Measurements from ENCODE around the gene SIGLEC7. TPM values are rescaled to one million over a fixed set of nuclear protein-coding genes. Genes with fewer than 3 reads are reported as not detected.

SIGLEC7 gene
- total and polyA plus RNA-seq, 10 of the 15 experiments (the other 5 are each of a cell fraction or from before 2014, with no cell fraction given), result 0.15 TPM; not detected in 9

DNA sequence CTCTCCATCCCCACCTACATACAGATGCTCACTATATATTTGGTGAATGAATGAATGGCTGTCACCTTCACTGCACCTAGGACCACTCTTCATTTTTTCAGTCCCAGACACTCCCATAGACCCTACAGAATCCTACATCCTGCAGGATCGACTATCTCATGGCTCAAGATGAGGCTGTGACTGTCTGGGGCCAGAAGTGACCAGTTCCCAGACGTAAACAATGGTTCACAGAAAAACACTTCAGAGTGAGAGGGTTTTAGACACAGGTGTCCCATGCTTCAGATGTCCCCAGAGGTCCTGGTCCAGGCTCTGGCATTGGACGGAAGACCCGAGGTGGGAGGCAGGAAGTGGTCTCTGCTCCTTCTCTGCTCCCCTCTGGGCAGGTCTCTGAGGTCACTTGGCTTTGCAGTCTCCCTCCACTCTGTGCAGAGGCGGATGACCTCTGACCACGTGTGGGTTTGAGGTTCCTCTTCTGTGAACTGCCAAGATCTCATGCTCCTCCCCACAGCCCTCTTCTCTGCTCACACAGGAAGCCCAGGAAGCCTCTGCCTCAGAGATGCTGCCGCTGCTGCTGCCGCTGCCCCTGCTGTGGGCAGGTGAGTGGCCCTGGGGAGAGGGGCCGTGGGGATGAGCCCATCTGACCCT lies 24.9 kb downstream of the SIGLEC7 start:
- H3K9ac ChIP-seq (ENCODE audit: control insufficient read depth, insufficient read depth, low read length), result no peak overlapping the region
- POLR2A ChIA-PET, result no interaction called here
- RAD21 ChIA-PET (ENCODE audit: unreplicated experiment), result no interaction called here
- no peaks in the 10 kb centered on the region for H3K9me3 ChIP-seq (replicated peaks; ENCODE audit: control insufficient read depth, insufficient read depth, low read length)
- no peak for FAIRE-seq
- 2% methylated on average over 9 of the region's 9 CpGs for WGBS (ENCODE audit: insufficient coverage, insufficient replicate concordance, low lambda C conversion rate, missing lambda C conversion rate)
- no peak overlapping the region for H3K4me2 ChIP-seq (ENCODE audit: control insufficient read depth, insufficient read depth)
- peak; percentile 94 for ATAC-seq
- CTCF ChIA-PET, result no interaction called here
- no peak for DNase-seq (ENCODE audit: low read depth, low spot score)
- peaks cover 0 to 2% of the 10 kb centered on the region in 2 experiments; a peak in 1 of 4 replicates for H3K27me3 ChIP-seq (replicated peaks in 1 of 2; ENCODE audit: control insufficient read depth in 2 of 2, insufficient read depth in 2 of 2, low read length in 1 of 2)
- SMC1A ChIA-PET (ENCODE audit: uncharacterized antibody, unreplicated experiment), result no interaction called here
- in situ Hi-C loops (cut with MboI), result no loop called here
- no peak overlapping the region for H3K27ac ChIP-seq (ENCODE audit: control insufficient read depth, insufficient read depth)
- H3K4me1 ChIP-seq (ENCODE audit: control insufficient read depth, insufficient read depth, low read length), result peaks cover 16% of the 10 kb centered on the region
- no peak overlapping the region for H2AFZ ChIP-seq (ENCODE audit: control insufficient read depth, low read depth, low read length)
- H3K79me2 ChIP-seq (ENCODE audit: control insufficient read depth, insufficient read depth, low read length), result no peaks in the 10 kb centered on the region
- H4K20me1 ChIP-seq (ENCODE audit: control insufficient read depth, insufficient read depth), result no peaks in the 10 kb centered on the region
- no peaks in the 10 kb centered on the region for H3K36me3 ChIP-seq (ENCODE audit: control insufficient read depth in 2 of 2, insufficient read depth in 2 of 2, low read length in 1 of 2)
- H3K4me3 ChIP-seq, result no peak overlapping the region
- no TSS peak for BruUV-seq (replicated peaks)
- intact Hi-C loops (cut with micrococcal nuclease; ENCODE audit: unreplicated experiment), result no loop called here
- TF ChIP-seq IKZF2 (IDR thresholded peaks at IDR 0.05) (peak in 1 of 2 experiments; percentile 16; a peak in 2 of 4 replicates), MEF2B (IDR thresholded peaks at IDR 0.05; ENCODE audit: partially characterized antibody, poor library complexity, severe bottlenecking) (peak; percentile 45), SPI1 (IDR thresholded peaks at IDR 0.05; ENCODE audit: borderline replicate concordance, insufficient read depth, low read depth, low read length) (0 out of 2 replicates have a peak, but pooled peaks have one; percentile 24), ZNF687 (IDR thresholded peaks at IDR 0.05) (no peak), GABPA (IDR thresholded peaks at IDR 0.05; ENCODE audit: low read depth) (no peak), RFX5 (IDR thresholded peaks at IDR 0.05; ENCODE audit: low read depth, low read length) (no peak), MTA2 (IDR thresholded peaks at IDR 0.05; ENCODE audit: low read depth) (peak; percentile 15; the same call in 1 of the 2 replicates), RUNX3 (IDR thresholded peaks at IDR 0.05; ENCODE audit: low read length) (peak; percentile 54), ZBED1 (IDR thresholded peaks at IDR 0.05; ENCODE audit: borderline replicate concordance) (no peak), IKZF1 (conservative IDR thresholded peaks at IDR 0.05) (peak; percentile 65), RBBP5 (conservative IDR thresholded peaks at IDR 0.05) (no peak)
- TF ChIP-seq, protein P1, sequence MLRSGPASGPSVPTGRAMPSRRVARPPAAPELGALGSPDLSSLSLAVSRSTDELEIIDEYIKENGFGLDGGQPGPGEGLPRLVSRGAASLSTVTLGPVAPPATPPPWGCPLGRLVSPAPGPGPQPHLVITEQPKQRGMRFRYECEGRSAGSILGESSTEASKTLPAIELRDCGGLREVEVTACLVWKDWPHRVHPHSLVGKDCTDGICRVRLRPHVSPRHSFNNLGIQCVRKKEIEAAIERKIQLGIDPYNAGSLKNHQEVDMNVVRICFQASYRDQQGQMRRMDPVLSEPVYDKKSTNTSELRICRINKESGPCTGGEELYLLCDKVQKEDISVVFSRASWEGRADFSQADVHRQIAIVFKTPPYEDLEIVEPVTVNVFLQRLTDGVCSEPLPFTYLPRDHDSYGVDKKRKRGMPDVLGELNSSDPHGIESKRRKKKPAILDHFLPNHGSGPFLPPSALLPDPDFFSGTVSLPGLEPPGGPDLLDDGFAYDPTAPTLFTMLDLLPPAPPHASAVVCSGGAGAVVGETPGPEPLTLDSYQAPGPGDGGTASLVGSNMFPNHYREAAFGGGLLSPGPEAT (IDR thresholded peaks at IDR 0.05; ENCODE audit: low read depth), result peak; percentile 27; the same call in 1 of the 2 replicates
- TF ChIP-seq, protein P2, sequence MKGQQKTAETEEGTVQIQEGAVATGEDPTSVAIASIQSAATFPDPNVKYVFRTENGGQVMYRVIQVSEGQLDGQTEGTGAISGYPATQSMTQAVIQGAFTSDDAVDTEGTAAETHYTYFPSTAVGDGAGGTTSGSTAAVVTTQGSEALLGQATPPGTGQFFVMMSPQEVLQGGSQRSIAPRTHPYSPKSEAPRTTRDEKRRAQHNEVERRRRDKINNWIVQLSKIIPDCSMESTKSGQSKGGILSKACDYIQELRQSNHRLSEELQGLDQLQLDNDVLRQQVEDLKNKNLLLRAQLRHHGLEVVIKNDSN (IDR thresholded peaks at IDR 0.05; ENCODE audit: borderline replicate concordance, extremely low read length, insufficient read depth, low read depth, low read length), result peak; percentile 24
- TF ChIP-seq, protein P3, sequence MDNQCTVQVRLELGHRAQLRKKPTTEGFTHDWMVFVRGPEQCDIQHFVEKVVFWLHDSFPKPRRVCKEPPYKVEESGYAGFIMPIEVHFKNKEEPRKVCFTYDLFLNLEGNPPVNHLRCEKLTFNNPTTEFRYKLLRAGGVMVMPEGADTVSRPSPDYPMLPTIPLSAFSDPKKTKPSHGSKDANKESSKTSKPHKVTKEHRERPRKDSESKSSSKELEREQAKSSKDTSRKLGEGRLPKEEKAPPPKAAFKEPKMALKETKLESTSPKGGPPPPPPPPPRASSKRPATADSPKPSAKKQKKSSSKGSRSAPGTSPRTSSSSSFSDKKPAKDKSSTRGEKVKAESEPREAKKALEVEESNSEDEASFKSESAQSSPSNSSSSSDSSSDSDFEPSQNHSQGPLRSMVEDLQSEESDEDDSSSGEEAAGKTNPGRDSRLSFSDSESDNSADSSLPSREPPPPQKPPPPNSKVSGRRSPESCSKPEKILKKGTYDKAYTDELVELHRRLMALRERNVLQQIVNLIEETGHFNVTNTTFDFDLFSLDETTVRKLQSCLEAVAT (IDR thresholded peaks at IDR 0.05), result peak; percentile 81

All from GM12878 (cell line).